ENCODE results near the gene CFAP70. TPM values are rescaled to one million over a fixed set of nuclear protein-coding genes. Genes with fewer than 3 reads are reported as not detected.

Gene CFAP70
- total RNA-seq, 1 donor: 1.1 TPM

DNA sequence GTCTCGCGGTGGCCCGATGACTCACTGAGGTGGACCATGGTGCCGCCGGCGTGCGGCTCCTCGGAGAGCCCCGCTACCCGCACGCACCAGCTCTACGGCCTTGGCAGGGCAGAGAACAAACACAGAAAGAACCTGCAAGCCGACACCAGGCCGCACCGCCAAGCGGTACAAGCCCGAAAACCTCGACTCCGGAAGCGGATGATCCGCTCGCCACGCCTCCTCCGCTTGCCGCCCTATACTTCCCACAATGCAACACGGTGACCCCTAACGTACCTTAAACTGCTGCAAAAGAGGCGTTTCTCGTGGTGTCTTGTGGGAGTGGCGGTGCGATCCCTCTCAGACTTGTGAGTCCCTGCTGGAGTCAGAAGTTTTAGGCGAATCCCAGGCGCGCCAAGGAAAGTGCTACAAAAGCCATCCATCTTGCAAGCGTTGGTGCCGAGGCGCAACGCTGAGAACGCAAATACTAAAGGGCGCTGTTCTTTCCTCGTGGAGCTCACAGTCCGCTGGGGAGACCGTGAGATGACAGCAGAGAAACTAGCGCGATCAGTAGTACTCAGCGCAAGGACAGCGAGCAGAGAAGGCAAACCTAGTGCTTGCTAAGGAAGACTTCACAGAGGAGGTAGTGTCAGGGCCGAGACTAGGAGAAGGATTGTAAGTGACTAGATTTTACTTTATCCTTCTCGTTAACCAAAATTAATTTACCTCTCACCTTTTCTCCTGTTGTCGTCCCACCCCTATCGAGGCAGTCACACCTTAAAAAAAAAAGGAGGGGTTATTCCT, 106.0 kb downstream of the CFAP70 start, which contains the start of gene MRPS16:
Gene MRPS16 (minus strand): TSS at position 200 of the 780 bp plus-strand sequence. CDS start 162 bp downstream, at position 38.
- no peak for TF ChIP-seq CTCF (IDR thresholded peaks at IDR 0.05; ENCODE audit: extremely low read depth, low read depth, low read length)
- peak within 1 kb of the TSS; percentile 99 for H2AFZ ChIP-seq (ENCODE audit: low read length)
- no peaks in the 10 kb centered on the region for H3K27me3 ChIP-seq (ENCODE audit: insufficient read depth, low read length)
- peaks cover 25% of the 10 kb centered on the region for H3K36me3 ChIP-seq (ENCODE audit: insufficient read depth, low read length)
- peak within 1 kb of the TSS; percentile 87 for H3K4me3 ChIP-seq (ENCODE audit: insufficient read depth, low read length)
- no peaks in the 10 kb centered on the region for H4K20me1 ChIP-seq (ENCODE audit: insufficient read depth, low read length)
- peak within 1 kb of the TSS; percentile 96 for H3K4me2 ChIP-seq (ENCODE audit: insufficient read depth, low read length)
- DNase-seq (ENCODE audit: insufficient read length, low spot score, missing footprints): peak; percentile 96
- H3K79me2 ChIP-seq (ENCODE audit: insufficient read depth, low read length): peaks cover 45% of the 10 kb centered on the region
- peaks cover 22% of the 10 kb centered on the region for H3K4me1 ChIP-seq (ENCODE audit: insufficient read depth, low read length)
- no peaks in the 10 kb centered on the region for H3K9me3 ChIP-seq (ENCODE audit: low read depth, low read length)
- H3K27ac ChIP-seq (ENCODE audit: low read depth, low read length): peak within 1 kb of the TSS; percentile 95

DNA sequence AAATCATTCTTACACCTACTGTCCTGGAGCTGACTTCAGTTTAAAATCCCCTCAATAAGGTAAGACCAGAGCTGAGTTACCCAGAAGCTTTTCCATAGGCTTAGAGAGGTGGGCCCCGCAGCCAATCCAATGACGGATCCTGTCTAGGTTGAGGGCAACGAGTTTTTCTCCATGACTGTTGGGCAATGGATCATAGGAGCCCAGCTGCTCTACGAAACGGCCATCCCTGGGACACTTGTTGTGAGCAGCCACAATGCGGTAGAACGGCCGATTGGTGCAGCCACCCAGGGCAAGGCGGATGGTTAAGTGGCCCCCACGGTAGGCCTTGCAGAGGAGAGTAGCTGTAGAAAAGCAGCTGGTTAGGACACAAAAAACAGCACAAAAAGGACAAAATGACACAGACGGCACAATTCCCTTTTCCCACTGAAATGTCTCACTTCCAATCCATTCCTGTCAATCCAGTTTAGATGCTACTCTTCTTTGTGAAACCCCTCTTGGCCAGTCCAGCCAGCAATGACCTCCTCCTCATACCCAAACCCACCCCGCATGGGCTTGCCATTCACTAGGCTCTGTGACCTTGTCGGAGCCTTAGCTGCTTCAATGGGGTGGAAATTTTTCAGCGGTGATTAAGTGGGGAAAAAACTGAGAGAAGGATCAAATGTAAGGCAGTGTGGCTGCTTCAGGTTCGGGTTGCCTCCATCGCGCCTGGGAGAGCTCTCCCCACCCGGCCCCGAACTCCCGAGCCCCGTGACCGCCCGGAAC, 106.8 kb downstream of the CFAP70 start:
- TF ChIP-seq CTCF (IDR thresholded peaks at IDR 0.05; ENCODE audit: extremely low read depth, low read depth, low read length): no peak
- no peaks in the 10 kb centered on the region for H3K27me3 ChIP-seq (ENCODE audit: insufficient read depth, low read length)
- peak overlapping the region; percentile 95 for H3K27ac ChIP-seq (ENCODE audit: low read depth, low read length)
- peaks cover 45% of the 10 kb centered on the region for H3K79me2 ChIP-seq (ENCODE audit: insufficient read depth, low read length)
- H4K20me1 ChIP-seq (ENCODE audit: insufficient read depth, low read length): no peaks in the 10 kb centered on the region
- H3K4me1 ChIP-seq (ENCODE audit: insufficient read depth, low read length): peaks cover 24% of the 10 kb centered on the region
- H2AFZ ChIP-seq (ENCODE audit: low read length): peak overlapping the region; percentile 99
- H3K4me2 ChIP-seq (ENCODE audit: insufficient read depth, low read length): peak overlapping the region; percentile 96
- DNase-seq (ENCODE audit: insufficient read length, low spot score, missing footprints): no peak
- no peaks in the 10 kb centered on the region for H3K9me3 ChIP-seq (ENCODE audit: low read depth, low read length)
- peak overlapping the region; percentile 87 for H3K4me3 ChIP-seq (ENCODE audit: insufficient read depth, low read length)
- H3K36me3 ChIP-seq (ENCODE audit: insufficient read depth, low read length): peaks cover 25% of the 10 kb centered on the region

GRCh38 chr10:73248259-73248724, 110.4 kb downstream of the CFAP70 start:
- no peak overlapping the region for H2AFZ ChIP-seq (ENCODE audit: low read length)
- no peak for TF ChIP-seq CTCF (IDR thresholded peaks at IDR 0.05; ENCODE audit: extremely low read depth, low read depth, low read length)
- no peak overlapping the region for H3K27ac ChIP-seq (ENCODE audit: low read depth, low read length)
- no peaks in the 10 kb centered on the region for H3K9me3 ChIP-seq (ENCODE audit: low read depth, low read length)
- H4K20me1 ChIP-seq (ENCODE audit: insufficient read depth, low read length): no peaks in the 10 kb centered on the region
- H3K4me3 ChIP-seq (ENCODE audit: insufficient read depth, low read length): no peak overlapping the region
- peaks cover 36% of the 10 kb centered on the region for H3K36me3 ChIP-seq (ENCODE audit: insufficient read depth, low read length)
- no peak overlapping the region for H3K4me2 ChIP-seq (ENCODE audit: insufficient read depth, low read length)
- H3K4me1 ChIP-seq (ENCODE audit: insufficient read depth, low read length): peaks cover 36% of the 10 kb centered on the region
- no peak for DNase-seq (ENCODE audit: insufficient read length, low spot score, missing footprints)
- H3K79me2 ChIP-seq (ENCODE audit: insufficient read depth, low read length): peaks cover 68% of the 10 kb centered on the region
- H3K27me3 ChIP-seq (ENCODE audit: insufficient read depth, low read length): no peaks in the 10 kb centered on the region
